Epithelial cell of esophagus (primary cell): ENCODE data around the gene DGKI.

Experiments used
- DNase-seq: peaks from one replicate; pipeline ENCODE4 v3.0.0; 2010; ENCODE audit warnings: low read depth
- H3K4me3 ChIP-seq: 2 replicates; pipeline ENCODE4 v1.5.1; 2011; ENCODE audit warnings: mild to moderate bottlenecking, low read length, control low read depth
- TF ChIP-seq, protein P1 (sequence below): IDR thresholded peaks from 2 replicates; pipeline ENCODE4 v1.5.1; 2011; ENCODE audit warnings: low read depth, mild to moderate bottlenecking, low read length, control low read depth, inconsistent platforms; ENCODE audit not compliant: insufficient read depth; ENCODE audit errors: missing control alignments

The DGKI gene

DNA sequence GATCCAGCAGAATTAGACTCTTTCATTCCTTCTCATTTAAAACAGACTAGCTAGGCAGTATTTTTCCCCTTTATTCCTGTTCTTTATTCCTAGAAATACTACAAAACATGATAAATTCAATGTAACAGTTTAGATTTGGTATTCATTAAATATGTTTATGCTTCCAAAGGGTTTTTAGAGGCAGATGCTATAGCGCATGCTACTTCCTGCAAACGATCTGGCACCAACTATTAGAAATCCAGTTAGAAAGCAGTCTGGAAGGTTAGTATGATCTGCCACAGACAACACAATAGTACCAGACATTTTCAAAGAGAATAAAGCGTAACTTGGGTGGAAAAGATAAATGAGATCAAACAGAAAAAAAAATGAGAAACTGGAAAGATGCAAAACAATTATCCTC is 439.7 kb downstream of the DGKI start:
- TF ChIP-seq, protein P1, sequence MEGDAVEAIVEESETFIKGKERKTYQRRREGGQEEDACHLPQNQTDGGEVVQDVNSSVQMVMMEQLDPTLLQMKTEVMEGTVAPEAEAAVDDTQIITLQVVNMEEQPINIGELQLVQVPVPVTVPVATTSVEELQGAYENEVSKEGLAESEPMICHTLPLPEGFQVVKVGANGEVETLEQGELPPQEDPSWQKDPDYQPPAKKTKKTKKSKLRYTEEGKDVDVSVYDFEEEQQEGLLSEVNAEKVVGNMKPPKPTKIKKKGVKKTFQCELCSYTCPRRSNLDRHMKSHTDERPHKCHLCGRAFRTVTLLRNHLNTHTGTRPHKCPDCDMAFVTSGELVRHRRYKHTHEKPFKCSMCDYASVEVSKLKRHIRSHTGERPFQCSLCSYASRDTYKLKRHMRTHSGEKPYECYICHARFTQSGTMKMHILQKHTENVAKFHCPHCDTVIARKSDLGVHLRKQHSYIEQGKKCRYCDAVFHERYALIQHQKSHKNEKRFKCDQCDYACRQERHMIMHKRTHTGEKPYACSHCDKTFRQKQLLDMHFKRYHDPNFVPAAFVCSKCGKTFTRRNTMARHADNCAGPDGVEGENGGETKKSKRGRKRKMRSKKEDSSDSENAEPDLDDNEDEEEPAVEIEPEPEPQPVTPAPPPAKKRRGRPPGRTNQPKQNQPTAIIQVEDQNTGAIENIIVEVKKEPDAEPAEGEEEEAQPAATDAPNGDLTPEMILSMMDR, result no peak
- no peak for DNase-seq

DNA sequence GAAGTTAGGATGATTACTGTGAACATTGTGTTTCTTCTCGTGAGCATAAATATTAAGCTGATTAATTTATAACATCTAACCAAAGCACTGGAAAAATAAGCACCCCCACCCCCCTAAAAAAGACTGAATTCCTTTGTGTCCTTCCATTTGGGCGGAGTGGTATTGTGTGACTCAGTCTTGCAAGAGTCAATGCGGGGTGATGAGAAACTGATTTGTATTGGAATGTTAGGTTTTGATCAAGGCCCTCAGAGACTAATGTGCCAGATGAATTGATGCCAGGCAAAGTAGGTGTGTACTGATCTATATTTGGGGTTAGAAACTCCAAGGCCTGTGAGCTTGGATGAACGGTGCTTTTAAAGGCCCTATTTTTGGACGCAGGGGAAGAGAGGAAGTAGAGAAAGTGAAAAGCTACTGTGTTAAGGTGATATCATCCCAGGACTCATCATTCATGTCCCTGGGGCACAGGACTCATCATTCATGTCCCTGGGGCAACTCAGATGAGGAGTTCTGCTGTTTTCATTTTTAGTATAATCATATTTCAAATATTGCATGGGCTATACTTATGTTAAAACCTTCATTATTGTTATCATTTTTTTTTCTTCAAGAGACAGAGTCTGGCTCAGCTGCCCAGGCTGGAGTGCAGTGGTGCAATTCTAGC is 442.0 kb downstream of the DGKI start:
- peak; percentile 9 for DNase-seq
- H3K4me3 ChIP-seq, result no peak overlapping the region
- TF ChIP-seq, protein P1, result no peak

More for the DNA sequence above, 439.7 kb downstream of the DGKI start:
- H3K4me3 ChIP-seq, result no peak overlapping the region

DNA sequence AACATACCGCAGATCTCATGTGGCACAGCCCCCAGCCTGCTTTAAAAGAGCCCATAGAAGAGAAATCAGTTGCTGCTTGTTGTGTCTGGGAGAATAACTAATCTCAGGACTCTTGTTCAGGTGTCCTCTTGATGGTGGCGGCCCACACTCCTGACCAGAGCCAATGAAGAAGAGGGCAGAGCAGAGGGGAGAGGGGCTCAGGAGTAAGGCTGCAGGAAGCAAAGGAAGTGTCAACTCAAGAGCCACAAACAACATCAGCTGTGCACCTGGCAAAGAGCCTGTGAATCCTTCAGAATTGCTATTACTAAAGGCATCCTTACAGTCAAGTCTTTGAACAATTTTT is 443.4 kb downstream of the DGKI start:
- TF ChIP-seq, protein P1, result no peak
- H3K4me3 ChIP-seq, result no peak overlapping the region
- no peak for DNase-seq

DNA sequence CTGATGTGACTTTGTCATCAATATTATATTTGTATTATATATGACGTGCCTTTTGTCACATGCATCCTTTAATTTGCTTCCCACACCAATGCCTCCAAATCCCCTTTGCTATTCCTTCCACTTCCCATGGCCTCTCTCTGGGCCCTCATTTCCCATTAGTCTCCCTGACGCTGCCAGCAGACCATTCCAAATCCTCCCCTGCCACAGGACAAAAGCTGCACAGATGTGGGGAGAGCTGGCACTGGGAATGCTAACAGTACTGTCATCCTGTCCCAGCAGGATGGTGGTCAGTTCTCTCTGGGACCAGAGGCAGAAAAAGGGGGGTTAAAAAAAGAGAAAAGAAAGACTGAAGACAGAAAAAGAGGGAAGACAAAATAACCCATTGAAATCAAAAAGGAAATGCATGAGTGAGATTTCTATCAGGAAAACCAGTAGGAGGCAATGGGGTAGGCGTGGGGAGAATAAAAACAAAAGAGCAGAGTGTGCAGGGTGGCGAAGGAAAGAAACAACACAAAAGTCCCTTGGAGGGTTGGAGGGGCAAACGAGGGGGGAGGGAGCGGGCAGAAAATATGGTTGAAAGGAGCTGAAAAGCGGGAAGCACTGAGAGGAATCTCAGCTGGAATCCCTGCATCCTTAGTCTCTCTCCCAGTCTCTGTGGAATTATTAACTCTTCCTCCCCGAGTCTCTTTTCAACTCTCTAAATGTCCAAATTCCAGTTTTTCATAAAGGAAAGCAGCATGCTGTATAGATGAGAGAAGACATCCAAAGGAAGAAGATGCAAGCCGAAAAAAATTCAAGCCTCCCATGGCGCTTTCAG is 444.0 kb downstream of the DGKI start:
- H3K4me3 ChIP-seq, result no peak overlapping the region
- DNase-seq, result no peak
- TF ChIP-seq, protein P1, result no peak

DNA sequence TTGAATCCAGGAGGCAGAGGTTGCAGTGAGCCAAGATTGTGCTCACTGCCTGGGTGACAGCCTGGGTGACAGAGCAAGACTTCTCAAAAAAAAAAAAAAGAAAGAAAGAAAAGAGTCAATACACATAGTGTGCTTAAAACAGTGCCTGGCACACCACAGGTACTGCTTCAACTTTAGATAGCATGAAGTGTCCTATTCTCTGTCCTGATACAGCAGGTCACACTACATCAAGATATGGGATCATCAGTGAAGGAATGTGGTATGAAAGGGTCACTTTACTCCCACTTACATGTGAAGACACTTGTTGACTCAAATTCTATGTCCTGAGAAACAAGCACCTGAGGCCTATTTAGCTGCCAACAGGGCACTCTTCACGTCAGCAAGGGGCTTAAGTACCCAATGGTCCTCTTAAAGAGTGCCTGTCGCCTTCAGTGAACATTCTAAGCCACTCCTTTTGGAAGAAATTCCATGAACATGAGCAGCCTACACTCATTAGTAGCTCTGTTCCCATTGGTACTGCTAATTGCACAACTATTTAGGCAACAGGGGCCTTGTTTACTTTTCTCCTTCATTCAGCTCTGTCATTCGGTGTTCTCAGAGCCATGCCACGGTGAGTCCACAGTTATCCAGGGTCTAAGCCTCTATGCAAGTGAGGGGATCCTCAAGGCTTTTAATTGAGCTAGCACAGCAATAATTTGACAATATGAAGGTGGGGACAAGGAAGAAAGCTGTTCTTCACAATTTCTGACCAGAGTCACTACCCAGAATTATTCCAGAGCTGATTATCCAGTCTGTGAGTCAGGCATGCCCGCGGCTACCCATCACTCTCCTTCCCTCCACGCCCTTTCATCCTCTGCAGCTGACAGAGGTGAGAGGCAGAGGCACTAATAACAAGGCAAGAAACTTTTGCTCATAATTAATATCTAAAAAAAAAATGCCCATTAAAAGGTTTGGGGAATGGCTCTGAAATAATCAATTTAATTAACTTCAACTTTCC is 446.6 kb downstream of the DGKI start:
- TF ChIP-seq, protein P1, result no peak
- peak; percentile 82 for DNase-seq
- no peak overlapping the region for H3K4me3 ChIP-seq

DNA sequence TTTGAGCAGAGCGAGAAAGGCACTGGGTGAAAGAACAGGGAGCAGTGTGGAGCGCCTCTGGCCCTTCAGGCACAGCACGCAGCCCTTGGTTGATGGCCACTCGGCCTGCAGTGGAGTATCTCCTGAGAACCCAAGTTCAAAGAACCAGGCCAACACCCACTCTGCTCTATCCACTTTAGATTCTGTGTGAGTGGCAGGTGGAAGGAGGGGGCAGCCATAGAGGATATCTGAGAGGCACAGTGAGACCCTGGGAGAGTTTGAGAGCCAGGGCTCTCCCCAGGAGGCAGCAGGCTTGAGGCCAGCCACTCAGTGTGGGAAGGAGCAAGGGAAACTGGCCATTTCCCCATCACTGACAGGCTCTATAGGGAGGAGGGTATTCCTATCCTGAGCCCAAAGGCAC is 450.7 kb downstream of the DGKI start:
- no peak for DNase-seq
- TF ChIP-seq, protein P1, result no peak
- no peak overlapping the region for H3K4me3 ChIP-seq
